IMR-90 (cell line): Measurements from ENCODE around the gene HOXC6. TPM values are rescaled to one million over a fixed set of nuclear protein-coding genes. Genes with fewer than 3 reads are reported as not detected.

Source experiments
- ATAC-seq: fragments of 200-7000 bp; cut with Tn5 transposase; 2 replicates; pipeline ENCODE4 v1.9.1; 2020; ENCODE audit warnings: low read depth, mild to moderate bottlenecking, moderate library complexity
- BruUV-seq: library from RNA; stranded (reverse); fragments of 400-500 nt; replicated peaks from 2 replicates; lab custom pipeline; 2021; lab: Mats Ljungman, UMichigan
- CTCF ChIA-PET: fragments of 300-600 bp; formaldehyde crosslinking; extraction: SDS; loops from one replicate; lab custom pipeline; 2021; ENCODE audit warnings: antibody characterized with exemption; lab: Yijun Ruan, JAX
- POLR2A ChIA-PET: fragments of 300-600 bp; sonication (Branson Sonifier 250); formaldehyde crosslinking; loops from one replicate; lab custom pipeline; 2022; ENCODE audit warnings: antibody characterized with exemption; ENCODE audit not compliant: unreplicated experiment; lab: Charles Lee
- DNase-seq: peaks from one replicate; pipeline ENCODE4 v3.0.0; 2013
- H2AFZ ChIP-seq: replicated peaks from 2 replicates; pipeline ENCODE3; 2013; ENCODE audit warnings: low read length, mild to moderate bottlenecking; ENCODE audit not compliant: poor library complexity
- H2AK5ac ChIP-seq: 2 replicates; pipeline ENCODE4 v1.6.1; 2013; ENCODE audit warnings: low read depth, low read length, inconsistent platforms
- H2AK9ac ChIP-seq: replicated peaks from 2 replicates; pipeline ENCODE3; 2013; ENCODE audit warnings: mild to moderate bottlenecking, low read depth, low read length, moderate library complexity; ENCODE audit not compliant: poor library complexity
- H2BK120ac ChIP-seq: 2 replicates; pipeline ENCODE4 v1.6.1; 2013; ENCODE audit warnings: low read depth, low read length, inconsistent platforms
- H2BK15ac ChIP-seq: 3 replicates; pipeline ENCODE4 v1.6.1; 2013; ENCODE audit warnings: low read depth, low read length, inconsistent platforms
- H2BK20ac ChIP-seq: 2 replicates; pipeline ENCODE4 v1.6.1; 2013; ENCODE audit warnings: low read depth, mild to moderate bottlenecking, inconsistent platforms, low read length, moderate library complexity
- H2BK5ac ChIP-seq: 2 replicates; pipeline ENCODE4 v1.6.1; 2013; ENCODE audit warnings: mild to moderate bottlenecking, low read depth, low read length, inconsistent platforms; ENCODE audit not compliant: poor library complexity, severe bottlenecking
- H3K14ac ChIP-seq: replicated peaks from 2 replicates; pipeline ENCODE4 v1.6.1; 2013; ENCODE audit warnings: low read depth, low read length, inconsistent platforms
- H3K18ac ChIP-seq: 2 replicates; pipeline ENCODE4 v1.6.1; 2013; ENCODE audit warnings: low read depth, low read length, control low read depth
- H3K23ac ChIP-seq: 2 replicates; pipeline ENCODE4 v1.6.1; 2013; ENCODE audit warnings: low read depth, low read length, inconsistent platforms
- H3K27ac ChIP-seq: 2 replicates; pipeline ENCODE4 v1.5.1; 2013; ENCODE audit warnings: mild to moderate bottlenecking, control low read depth, low read length; ENCODE audit not compliant: insufficient read depth
- H3K27me3 ChIP-seq: 2 replicates; pipeline ENCODE4 v1.6.1; 2013; ENCODE audit warnings: low read length; ENCODE audit not compliant: control insufficient read depth, insufficient read depth
- H3K36me3 ChIP-seq: 2 replicates; pipeline ENCODE4 v1.6.1; 2013; ENCODE audit warnings: low read length, mixed read lengths; ENCODE audit not compliant: control insufficient read depth, insufficient read depth
- H3K4ac ChIP-seq: 2 replicates; pipeline ENCODE4 v1.6.1; 2013; ENCODE audit warnings: low read depth, low read length, inconsistent platforms
- H3K4me1 ChIP-seq: 2 replicates; pipeline ENCODE4 v1.6.1; 2013; ENCODE audit warnings: low read length, mixed read lengths; ENCODE audit not compliant: control insufficient read depth, insufficient read depth
- H3K4me2 ChIP-seq: 2 replicates; pipeline ENCODE4 v1.6.1; 2013; ENCODE audit warnings: low read depth, mild to moderate bottlenecking, control low read depth, low read length, moderate library complexity
- H3K4me3 ChIP-seq: 2 replicates; pipeline ENCODE4 v1.5.1; 2013; ENCODE audit warnings: low read depth, mild to moderate bottlenecking, control low read depth, low read length, moderate library complexity; ENCODE audit not compliant: insufficient read depth
- H3K56ac ChIP-seq: 2 replicates; pipeline ENCODE4 v1.6.1; 2013; ENCODE audit warnings: low read length, inconsistent platforms; ENCODE audit not compliant: insufficient read depth; ENCODE audit errors: extremely low read depth
- H3K79me1 ChIP-seq, 2 experiments: 2 replicates each; pipeline ENCODE4 v1.6.1; 2013; ENCODE audit warnings: low read length in 2 of 2, inconsistent platforms in 1 of 2, low read depth in 1 of 2
- H3K9ac ChIP-seq: 2 replicates; pipeline ENCODE4 v1.6.1; 2013; ENCODE audit warnings: low read depth, low read length, control low read depth
- H3K9me1 ChIP-seq: 2 replicates; pipeline ENCODE4 v1.6.1; 2013; ENCODE audit warnings: low read length, inconsistent platforms; ENCODE audit not compliant: insufficient read depth
- H3K9me3 ChIP-seq: 2 replicates; pipeline ENCODE4 v1.6.1; 2013; ENCODE audit warnings: low read length; ENCODE audit not compliant: control insufficient read depth, insufficient read depth
- H4K20me1 ChIP-seq: 2 replicates; pipeline ENCODE4 v1.6.1; 2013; ENCODE audit warnings: low read length, inconsistent platforms; ENCODE audit not compliant: insufficient read depth
- H4K5ac ChIP-seq: 2 replicates; pipeline ENCODE4 v1.6.1; 2013; ENCODE audit warnings: mild to moderate bottlenecking, low read depth, low read length, control low read depth
- H4K8ac ChIP-seq, 2 experiments: 2 replicates each; pipeline ENCODE4 v1.6.1; 2013; ENCODE audit warnings: low read depth in 2 of 2, low read length in 2 of 2, control low read depth in 1 of 2, inconsistent platforms in 1 of 2
- H4K91ac ChIP-seq: 2 replicates; pipeline ENCODE4 v1.6.1; 2013; ENCODE audit warnings: low read depth, low read length, inconsistent platforms; ENCODE audit not compliant: insufficient read depth
- MXI1 ChIP-seq: IDR thresholded peaks from 2 replicates; pipeline ENCODE4 v1.6.1; 2012; ENCODE audit warnings: low read depth, mild to moderate bottlenecking, low read length, moderate library complexity, borderline replicate concordance
- RFX5 ChIP-seq: IDR thresholded peaks from 2 replicates; pipeline ENCODE4 v1.8.0; 2012; ENCODE audit warnings: low read depth, mild to moderate bottlenecking, low read length, moderate library complexity
- WGBS, 2 experiments: methylation state at CpG; one replicate each; pipeline versions ENCODE4 v1.1.5 to v1.1.7; 2013; ENCODE audit warnings: missing lambda C conversion rate in 2 of 2; ENCODE audit not compliant: insufficient read length in 1 of 2; ENCODE audit errors: extremely low coverage in 2 of 2; 5-methylcytosine and 5-hydroxymethylcytosine counted together
- dilution Hi-C: fragments of 300-500 bp; cut with HindIII; formaldehyde crosslinking; loops from one replicate; pipeline ENCODE4 v1.14.3; 2018; ENCODE audit warnings: low sequenced_read_pairs; ENCODE audit not compliant: unreplicated experiment
- in situ Hi-C: fragments of 300-500 bp; cut with MboI; formaldehyde crosslinking; loops from 3 replicates; pipeline ENCODE4 v1.14.3; 2019; ENCODE audit warnings: low sequenced_read_pairs, inconsistent platforms, mixed read lengths
- intact Hi-C: fragments of 100-400 bp; cut with micrococcal nuclease; formaldehyde crosslinking; loops from 2 replicates; pipeline ENCODE4 v1.10.0; 2022
- polyA plus RNA-seq, 3 experiments: library from polyadenylated mRNA; depleted of rRNA; stranded (reverse); fragments of >200 nt; gene quantifications; 2 replicates each; pipeline ENCODE4 v1.2.3, GENCODE V29; 2012; ENCODE audit warnings: low replicate concordance in 1 of 3
- total RNA-seq: library from RNA; depleted of rRNA; stranded (reverse); fragments of >200 nt; gene quantifications from 2 replicates; pipeline ENCODE4 v1.2.3, GENCODE V29; 2012

HOXC6 gene
- total and polyA plus RNA-seq, 2 of the 4 experiments (the other 2 are of a cell fraction): 1.1 TPM; not detected in 1

GRCh38 chr12:53998900-53999236, 29.4 kb upstream of the HOXC6 start:
- Histone ChIP-seq H3K56ac (no peak overlapping the region), H3K79me1 (no peaks in the 10 kb centered on the region), H3K18ac (no peak overlapping the region), H2AK9ac (no peak overlapping the region), H3K36me3 (no peaks in the 10 kb centered on the region), H3K27me3 (peaks cover 98% of the 10 kb centered on the region), H3K9me1 (no peaks in the 10 kb centered on the region), H3K4me1 (peaks cover 2% of the 10 kb centered on the region; the same call in 1 of the 2 replicates), H4K91ac (no peak overlapping the region), H3K4ac (no peak overlapping the region), H2AK5ac (no peak overlapping the region), H4K5ac (no peak overlapping the region), H2BK15ac (no peak overlapping the region), H3K9me3 (peaks cover 12% of the 10 kb centered on the region), H4K20me1 (no peaks in the 10 kb centered on the region), H3K27ac (no peak overlapping the region), H2BK120ac (no peak overlapping the region), H2AFZ (no peak overlapping the region), H4K8ac (no peak overlapping the region), H3K4me3 (no peak overlapping the region), H3K23ac (no peak overlapping the region), H3K9ac (no peak overlapping the region), H3K4me2 (no peak overlapping the region), H3K14ac (no peak overlapping the region), H2BK5ac (no peak overlapping the region), H2BK20ac (no peak overlapping the region)
- WGBS, 2 experiments: 10% methylated on average over 2 of the region's 13 CpGs; no CpG with 5 or more reads in 1 of the 2 experiments
- ATAC-seq (no peak), DNase-seq (no peak)
- TF ChIP-seq RFX5 (no peak), MXI1 (no peak)
- CTCF ChIA-PET: interaction anchor here (1.1 to 1.9 kb wide), 3 partner anchors 14 to 202 kb away, joined by 3 to 9 read pairs (median 4); partner anchors contain the start of gene HOXC10
- BruUV-seq: no TSS peak
- POLR2A ChIA-PET: no interaction called here
- in situ Hi-C loops (loop anchor here (10.0 kb wide), 2 partner anchors 234 to 376 kb away; no protein-coding TSS in a partner anchor), intact Hi-C loops (no loop called here), dilution Hi-C loops (no loop called here)
